ENCODE results near the gene TBC1D14.

Gene TBC1D14

DNA sequence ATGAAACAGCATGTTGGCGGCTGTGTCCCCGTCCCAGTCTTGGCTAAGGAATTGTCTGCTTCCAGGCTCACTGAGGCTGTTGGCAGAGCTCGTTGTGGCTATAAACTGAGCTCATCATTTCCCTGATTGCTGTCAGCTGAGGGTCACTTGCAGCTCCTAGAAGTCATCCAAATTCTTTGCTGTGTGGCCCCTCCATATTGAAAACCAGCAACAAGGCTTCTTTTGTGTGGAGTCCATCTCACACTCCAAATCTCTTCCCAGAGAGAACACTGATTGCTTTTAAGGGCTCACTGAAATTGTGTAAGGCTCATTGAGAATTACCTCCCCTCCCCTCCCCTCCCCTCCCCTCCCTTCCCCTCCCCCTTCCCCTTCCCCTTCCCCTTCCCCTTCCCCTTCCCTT lies 23.3 kb downstream of the TBC1D14 start:
- Histone ChIP-seq H3K18ac (ENCODE audit: low read length) (no peak overlapping the region), H3K4me2 (ENCODE audit: low read length) (no peak overlapping the region), H2BK12ac (ENCODE audit: low read length) (no peak overlapping the region), H3K14ac (ENCODE audit: low read length) (no peak overlapping the region), H2BK120ac (ENCODE audit: insufficient read depth, low read length, poor library complexity) (no peak overlapping the region), H3K4me3 (ENCODE audit: low read depth, low read length) (no peak overlapping the region), H4K91ac (ENCODE audit: low read depth, low read length) (no peak overlapping the region), H4K12ac (ENCODE audit: low read depth, low read length) (no peak overlapping the region), H3K9me3 (ENCODE audit: insufficient read depth, low read depth, low read length) (peaks cover 7% of the 10 kb centered on the region), H3K36me3 (ENCODE audit: control insufficient read depth in 1 of 2, insufficient read depth in 2 of 2, low read length in 2 of 2) (no peaks in the 10 kb centered on the region), H3K79me2 (ENCODE audit: control insufficient read depth, insufficient read depth, low read length, poor library complexity) (no peaks in the 10 kb centered on the region), H2AFZ (ENCODE audit: insufficient read depth, low read length, poor library complexity) (no peak overlapping the region), H3K9ac (ENCODE audit: low read length) (no peak overlapping the region), H2BK5ac (ENCODE audit: low read depth, low read length, poor library complexity) (no peak overlapping the region), H2AK5ac (ENCODE audit: low read length) (no peak overlapping the region), H3K27ac (ENCODE audit: low read depth, low read length) (no peak overlapping the region), H3K4ac (ENCODE audit: low read depth, low read length) (no peak overlapping the region), H3K4me1 (ENCODE audit: control insufficient read depth in 1 of 2, insufficient read depth in 2 of 2, low read length in 2 of 2) (peaks cover 7 to 8% of the 10 kb centered on the region in 2 experiments), H3K27me3 (ENCODE audit: insufficient read depth, low read length) (no peaks in the 10 kb centered on the region), H4K8ac (ENCODE audit: low read depth, low read length) (no peak overlapping the region), H3K23ac (ENCODE audit: low read length) (no peak overlapping the region), H3K79me1 (ENCODE audit: low read length) (peaks cover 5% of the 10 kb centered on the region)
- DNase-seq = no peak
- WGBS (ENCODE audit: extremely low coverage, insufficient coverage, insufficient read length) = no CpG with 5 or more reads among the region's 3 CpGs

DNA sequence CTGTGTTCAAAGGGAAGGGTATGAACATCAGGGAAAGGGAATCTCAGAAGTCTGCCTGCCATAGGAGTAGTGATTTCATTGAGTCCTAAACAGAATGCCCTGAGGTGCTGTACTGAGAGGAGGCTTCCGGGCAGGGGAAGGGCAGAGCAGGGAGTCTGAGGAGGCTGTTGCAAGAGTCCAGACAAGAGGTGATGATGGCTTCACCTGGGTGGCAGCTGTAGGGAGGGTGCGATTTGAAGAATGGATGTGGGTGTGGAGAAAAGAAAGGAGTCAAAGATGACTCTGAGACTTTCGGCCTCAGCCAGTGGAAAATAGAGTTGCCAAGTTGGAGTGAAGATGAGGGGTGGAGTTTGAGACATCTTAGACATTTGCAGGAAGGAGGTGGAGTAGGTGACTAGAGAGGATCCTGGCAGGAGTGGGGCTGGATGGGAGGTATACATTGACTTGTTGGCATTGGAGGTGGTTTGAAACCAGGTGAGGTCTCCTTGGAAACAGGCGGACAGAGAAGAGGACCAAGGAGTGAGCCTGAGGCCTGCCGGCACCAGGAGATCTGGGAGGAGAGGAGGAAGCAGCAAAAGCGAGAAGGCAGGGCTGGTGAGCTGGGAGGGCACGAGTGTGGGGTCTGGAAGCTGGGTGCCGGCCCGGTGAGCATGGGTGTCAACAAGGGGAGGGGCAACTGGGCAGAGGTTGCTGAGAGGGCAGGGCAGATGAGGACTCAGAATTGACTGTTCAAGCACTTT lies 24.2 kb downstream of the TBC1D14 start:
- 100% methylated on average over 1 of the region's 9 CpGs for WGBS (ENCODE audit: extremely low coverage, insufficient coverage, insufficient read length)
- peaks cover 16 to 17% of the 10 kb centered on the region in 2 experiments for H3K4me1 ChIP-seq (ENCODE audit: control insufficient read depth in 1 of 2, insufficient read depth in 2 of 2, low read length in 2 of 2)
- no peak overlapping the region for H4K12ac ChIP-seq (ENCODE audit: low read depth, low read length)
- H2AK5ac ChIP-seq (ENCODE audit: low read length) = no peak overlapping the region
- H2AFZ ChIP-seq (ENCODE audit: insufficient read depth, low read length, poor library complexity) = no peak overlapping the region
- no peak overlapping the region for H3K4me3 ChIP-seq (ENCODE audit: low read depth, low read length)
- H3K23ac ChIP-seq (ENCODE audit: low read length) = no peak overlapping the region
- no peak overlapping the region for H4K91ac ChIP-seq (ENCODE audit: low read depth, low read length)
- peaks cover 2% of the 10 kb centered on the region for H3K79me2 ChIP-seq (ENCODE audit: control insufficient read depth, insufficient read depth, low read length, poor library complexity)
- no peaks in the 10 kb centered on the region for H3K27me3 ChIP-seq (ENCODE audit: insufficient read depth, low read length)
- no peak overlapping the region for H2BK120ac ChIP-seq (ENCODE audit: insufficient read depth, low read length, poor library complexity)
- H4K8ac ChIP-seq (ENCODE audit: low read depth, low read length) = no peak overlapping the region
- no peak overlapping the region for H2BK5ac ChIP-seq (ENCODE audit: low read depth, low read length, poor library complexity)
- H3K36me3 ChIP-seq (ENCODE audit: control insufficient read depth in 1 of 2, insufficient read depth in 2 of 2, low read length in 2 of 2) = no peaks in the 10 kb centered on the region
- H3K9ac ChIP-seq (ENCODE audit: low read length) = no peak overlapping the region
- peaks cover 10% of the 10 kb centered on the region for H3K79me1 ChIP-seq (ENCODE audit: low read length)
- H3K4ac ChIP-seq (ENCODE audit: low read depth, low read length) = no peak overlapping the region
- no peak overlapping the region for H3K18ac ChIP-seq (ENCODE audit: low read length)
- H3K9me3 ChIP-seq (ENCODE audit: insufficient read depth, low read depth, low read length) = peaks cover 7% of the 10 kb centered on the region
- H3K14ac ChIP-seq (ENCODE audit: low read length) = no peak overlapping the region
- H2BK12ac ChIP-seq (ENCODE audit: low read length) = no peak overlapping the region
- DNase-seq = peak; percentile 94 to 98
- no peak overlapping the region for H3K4me2 ChIP-seq (ENCODE audit: low read length)
- H3K27ac ChIP-seq (ENCODE audit: low read depth, low read length) = no peak overlapping the region

GRCh38 chr4:6935965-6936364 lies 26.3 kb downstream of the TBC1D14 start:
- peaks cover 2% of the 10 kb centered on the region for H3K79me2 ChIP-seq (ENCODE audit: control insufficient read depth, insufficient read depth, low read length, poor library complexity)
- H3K36me3 ChIP-seq (ENCODE audit: control insufficient read depth in 1 of 2, insufficient read depth in 2 of 2, low read length in 2 of 2) = no peaks in the 10 kb centered on the region
- no peak overlapping the region for H3K23ac ChIP-seq (ENCODE audit: low read length)
- no peak overlapping the region for H4K91ac ChIP-seq (ENCODE audit: low read depth, low read length)
- H2BK5ac ChIP-seq (ENCODE audit: low read depth, low read length, poor library complexity) = no peak overlapping the region
- no peak overlapping the region for H2BK120ac ChIP-seq (ENCODE audit: insufficient read depth, low read length, poor library complexity)
- no peak overlapping the region for H4K12ac ChIP-seq (ENCODE audit: low read depth, low read length)
- no peak overlapping the region for H2AK5ac ChIP-seq (ENCODE audit: low read length)
- no peak overlapping the region for H3K14ac ChIP-seq (ENCODE audit: low read length)
- H3K4me1 ChIP-seq (ENCODE audit: control insufficient read depth in 1 of 2, insufficient read depth in 2 of 2, low read length in 2 of 2) = peaks cover 35 to 36% of the 10 kb centered on the region in 2 experiments
- no peak for DNase-seq
- H3K4ac ChIP-seq (ENCODE audit: low read depth, low read length) = no peak overlapping the region
- no peak overlapping the region for H3K9ac ChIP-seq (ENCODE audit: low read length)
- H3K27ac ChIP-seq (ENCODE audit: low read depth, low read length) = no peak overlapping the region
- H3K18ac ChIP-seq (ENCODE audit: low read length) = no peak overlapping the region
- H3K4me3 ChIP-seq (ENCODE audit: low read depth, low read length) = no peak overlapping the region
- peaks cover 12% of the 10 kb centered on the region for H3K79me1 ChIP-seq (ENCODE audit: low read length)
- H3K27me3 ChIP-seq (ENCODE audit: insufficient read depth, low read length) = no peaks in the 10 kb centered on the region
- H3K9me3 ChIP-seq (ENCODE audit: insufficient read depth, low read depth, low read length) = peaks cover 7% of the 10 kb centered on the region
- no peak overlapping the region for H2BK12ac ChIP-seq (ENCODE audit: low read length)
- H4K8ac ChIP-seq (ENCODE audit: low read depth, low read length) = no peak overlapping the region
- no peak overlapping the region for H3K4me2 ChIP-seq (ENCODE audit: low read length)
- no peak overlapping the region for H2AFZ ChIP-seq (ENCODE audit: insufficient read depth, low read length, poor library complexity)
- no CpG with 5 or more reads among the region's 4 CpGs for WGBS (ENCODE audit: extremely low coverage, insufficient coverage, insufficient read length)

GRCh38 chr4:6937201-6937600 lies 27.6 kb downstream of the TBC1D14 start:
- WGBS (ENCODE audit: extremely low coverage, insufficient coverage, insufficient read length) = no CpG with 5 or more reads among the region's 6 CpGs
- Histone ChIP-seq H3K18ac (ENCODE audit: low read length) (peak overlapping the region; percentile 40), H2BK120ac (ENCODE audit: insufficient read depth, low read length, poor library complexity) (peak overlapping the region; percentile 70), H3K79me2 (ENCODE audit: control insufficient read depth, insufficient read depth, low read length, poor library complexity) (peaks cover 2% of the 10 kb centered on the region), H3K14ac (ENCODE audit: low read length) (peak overlapping the region; percentile 47), H3K4me2 (ENCODE audit: low read length) (peak overlapping the region; percentile 55), H4K8ac (ENCODE audit: low read depth, low read length) (peak overlapping the region; percentile 31), H3K4me3 (ENCODE audit: low read depth, low read length) (no peak overlapping the region), H2AFZ (ENCODE audit: insufficient read depth, low read length, poor library complexity) (peak overlapping the region; percentile 27), H4K12ac (ENCODE audit: low read depth, low read length) (no peak overlapping the region), H4K91ac (ENCODE audit: low read depth, low read length) (peak overlapping the region; percentile 64), H2BK12ac (ENCODE audit: low read length) (peak overlapping the region; percentile 41), H3K4me1 (ENCODE audit: control insufficient read depth in 1 of 2, insufficient read depth in 2 of 2, low read length in 2 of 2) (peaks cover 41 to 43% of the 10 kb centered on the region in 2 experiments), H3K79me1 (ENCODE audit: low read length) (peaks cover 18% of the 10 kb centered on the region), H3K27ac (ENCODE audit: low read depth, low read length) (peak overlapping the region; percentile 28), H3K9me3 (ENCODE audit: insufficient read depth, low read depth, low read length) (peaks cover 7% of the 10 kb centered on the region), H3K9ac (ENCODE audit: low read length) (no peak overlapping the region), H3K23ac (ENCODE audit: low read length) (peak overlapping the region; percentile 20), H2BK5ac (ENCODE audit: low read depth, low read length, poor library complexity) (no peak overlapping the region), H3K36me3 (ENCODE audit: control insufficient read depth in 1 of 2, insufficient read depth in 2 of 2, low read length in 2 of 2) (no peaks in the 10 kb centered on the region), H2AK5ac (ENCODE audit: low read length) (no peak overlapping the region), H3K4ac (ENCODE audit: low read depth, low read length) (no peak overlapping the region), H3K27me3 (ENCODE audit: insufficient read depth, low read length) (no peaks in the 10 kb centered on the region)
- DNase-seq = peak; percentile 72 to 78

All from trophoblast cell (in vitro differentiated cells and primary cell).